ENCODE results near the gene TSPAN14.

The TSPAN14 gene

GRCh38 chr10:80526218-80526617 is 72.1 kb downstream of the TSPAN14 start:
- Histone ChIP-seq H3K36me3 (ENCODE audit: control insufficient read depth, insufficient read depth, low read length) (no peaks in the 10 kb centered on the region; the same call in none of the 2 replicates), H3K4me3 (replicated peaks; ENCODE audit: low read depth, low read length) (no peak overlapping the region), H3K27me3 (replicated peaks; ENCODE audit: control insufficient read depth, insufficient read depth, low read length) (no peaks in the 10 kb centered on the region)
- no peak for DNase-seq (ENCODE audit: extremely low read depth, insufficient read length)
- TF ChIP-seq, protein P1, sequence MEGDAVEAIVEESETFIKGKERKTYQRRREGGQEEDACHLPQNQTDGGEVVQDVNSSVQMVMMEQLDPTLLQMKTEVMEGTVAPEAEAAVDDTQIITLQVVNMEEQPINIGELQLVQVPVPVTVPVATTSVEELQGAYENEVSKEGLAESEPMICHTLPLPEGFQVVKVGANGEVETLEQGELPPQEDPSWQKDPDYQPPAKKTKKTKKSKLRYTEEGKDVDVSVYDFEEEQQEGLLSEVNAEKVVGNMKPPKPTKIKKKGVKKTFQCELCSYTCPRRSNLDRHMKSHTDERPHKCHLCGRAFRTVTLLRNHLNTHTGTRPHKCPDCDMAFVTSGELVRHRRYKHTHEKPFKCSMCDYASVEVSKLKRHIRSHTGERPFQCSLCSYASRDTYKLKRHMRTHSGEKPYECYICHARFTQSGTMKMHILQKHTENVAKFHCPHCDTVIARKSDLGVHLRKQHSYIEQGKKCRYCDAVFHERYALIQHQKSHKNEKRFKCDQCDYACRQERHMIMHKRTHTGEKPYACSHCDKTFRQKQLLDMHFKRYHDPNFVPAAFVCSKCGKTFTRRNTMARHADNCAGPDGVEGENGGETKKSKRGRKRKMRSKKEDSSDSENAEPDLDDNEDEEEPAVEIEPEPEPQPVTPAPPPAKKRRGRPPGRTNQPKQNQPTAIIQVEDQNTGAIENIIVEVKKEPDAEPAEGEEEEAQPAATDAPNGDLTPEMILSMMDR (IDR thresholded peaks at IDR 0.05; ENCODE audit: insufficient read depth, low read length, poor library complexity, severe bottlenecking), result no peak

DNA sequence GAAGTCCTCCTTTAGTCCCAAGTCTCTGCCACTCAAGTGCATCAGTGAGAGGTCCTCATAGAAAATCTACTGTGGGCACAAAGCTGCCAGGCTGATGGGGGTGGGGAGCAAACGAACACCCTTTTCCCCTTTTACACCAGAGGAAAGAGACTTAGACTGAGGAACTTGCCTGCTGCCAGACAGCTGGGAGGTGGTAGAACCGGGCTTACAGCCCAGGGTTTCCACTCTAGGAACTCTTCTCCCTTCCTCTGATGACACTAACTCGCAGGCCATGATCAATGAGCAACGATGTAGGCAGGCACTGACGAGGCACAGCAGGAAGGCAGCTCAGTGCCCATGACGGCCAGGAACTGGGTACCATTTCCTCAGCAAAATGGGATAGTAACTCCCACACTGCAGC is 72.6 kb downstream of the TSPAN14 start:
- Histone ChIP-seq H3K27me3 (replicated peaks; ENCODE audit: control insufficient read depth, insufficient read depth, low read length) (no peaks in the 10 kb centered on the region), H3K4me3 (replicated peaks; ENCODE audit: low read depth, low read length) (no peak overlapping the region), H3K36me3 (ENCODE audit: control insufficient read depth, insufficient read depth, low read length) (no peaks in the 10 kb centered on the region)
- no peak for DNase-seq (ENCODE audit: extremely low read depth, insufficient read length)
- TF ChIP-seq, protein P1 (IDR thresholded peaks at IDR 0.05; ENCODE audit: insufficient read depth, low read length, poor library complexity, severe bottlenecking), result no peak

GRCh38 chr10:80528185-80528700 is 74.1 kb downstream of the TSPAN14 start:
- Histone ChIP-seq H3K27me3 (replicated peaks; ENCODE audit: control insufficient read depth, insufficient read depth, low read length) (no peaks in the 10 kb centered on the region), H3K36me3 (ENCODE audit: control insufficient read depth, insufficient read depth, low read length) (no peaks in the 10 kb centered on the region), H3K4me3 (replicated peaks; ENCODE audit: low read depth, low read length) (no peak overlapping the region)
- TF ChIP-seq, protein P1 (IDR thresholded peaks at IDR 0.05; ENCODE audit: insufficient read depth, low read length, poor library complexity, severe bottlenecking), result no peak
- DNase-seq (ENCODE audit: extremely low read depth, insufficient read length), result no peak

- H3K27me3 ChIP-seq (replicated peaks; ENCODE audit: control insufficient read depth, insufficient read depth, low read length), result no peaks in the 10 kb centered on the region
- no peak for DNase-seq (ENCODE audit: extremely low read depth, insufficient read length)
- H3K4me3 ChIP-seq (replicated peaks; ENCODE audit: low read depth, low read length), result no peak overlapping the region
- TF ChIP-seq, protein P1 (IDR thresholded peaks at IDR 0.05; ENCODE audit: insufficient read depth, low read length, poor library complexity, severe bottlenecking), result no peak
- no peaks in the 10 kb centered on the region for H3K36me3 ChIP-seq (ENCODE audit: control insufficient read depth, insufficient read depth, low read length)
Observed at GRCh38 chr10:80528901-80529300, 74.8 kb downstream of the TSPAN14 start.

GRCh38 chr10:80529604-80530003 is 75.5 kb downstream of the TSPAN14 start:
- TF ChIP-seq, protein P1 (IDR thresholded peaks at IDR 0.05; ENCODE audit: insufficient read depth, low read length, poor library complexity, severe bottlenecking), result no peak
- Histone ChIP-seq H3K4me3 (replicated peaks; ENCODE audit: low read depth, low read length) (no peak overlapping the region), H3K36me3 (ENCODE audit: control insufficient read depth, insufficient read depth, low read length) (no peaks in the 10 kb centered on the region), H3K27me3 (replicated peaks; ENCODE audit: control insufficient read depth, insufficient read depth, low read length) (no peaks in the 10 kb centered on the region)
- DNase-seq (ENCODE audit: extremely low read depth, insufficient read length), result no peak

- H3K27me3 ChIP-seq (replicated peaks; ENCODE audit: control insufficient read depth, insufficient read depth, low read length), result no peaks in the 10 kb centered on the region
- H3K4me3 ChIP-seq (replicated peaks; ENCODE audit: low read depth, low read length), result no peak overlapping the region
- TF ChIP-seq, protein P1 (IDR thresholded peaks at IDR 0.05; ENCODE audit: insufficient read depth, low read length, poor library complexity, severe bottlenecking), result peak; percentile 23
- H3K36me3 ChIP-seq (ENCODE audit: control insufficient read depth, insufficient read depth, low read length), result no peaks in the 10 kb centered on the region
- DNase-seq (ENCODE audit: extremely low read depth, insufficient read length), result no peak
Observed at GRCh38 chr10:80530251-80530650, 76.1 kb downstream of the TSPAN14 start.
